ENCODE data around the gene STAT5A. TPM values are rescaled to one million over a fixed set of nuclear protein-coding genes. Genes with fewer than 3 reads are reported as not detected.

Gene STAT5A
- total RNA-seq, 1 donor from 2014 or later = 0.77 TPM

DNA sequence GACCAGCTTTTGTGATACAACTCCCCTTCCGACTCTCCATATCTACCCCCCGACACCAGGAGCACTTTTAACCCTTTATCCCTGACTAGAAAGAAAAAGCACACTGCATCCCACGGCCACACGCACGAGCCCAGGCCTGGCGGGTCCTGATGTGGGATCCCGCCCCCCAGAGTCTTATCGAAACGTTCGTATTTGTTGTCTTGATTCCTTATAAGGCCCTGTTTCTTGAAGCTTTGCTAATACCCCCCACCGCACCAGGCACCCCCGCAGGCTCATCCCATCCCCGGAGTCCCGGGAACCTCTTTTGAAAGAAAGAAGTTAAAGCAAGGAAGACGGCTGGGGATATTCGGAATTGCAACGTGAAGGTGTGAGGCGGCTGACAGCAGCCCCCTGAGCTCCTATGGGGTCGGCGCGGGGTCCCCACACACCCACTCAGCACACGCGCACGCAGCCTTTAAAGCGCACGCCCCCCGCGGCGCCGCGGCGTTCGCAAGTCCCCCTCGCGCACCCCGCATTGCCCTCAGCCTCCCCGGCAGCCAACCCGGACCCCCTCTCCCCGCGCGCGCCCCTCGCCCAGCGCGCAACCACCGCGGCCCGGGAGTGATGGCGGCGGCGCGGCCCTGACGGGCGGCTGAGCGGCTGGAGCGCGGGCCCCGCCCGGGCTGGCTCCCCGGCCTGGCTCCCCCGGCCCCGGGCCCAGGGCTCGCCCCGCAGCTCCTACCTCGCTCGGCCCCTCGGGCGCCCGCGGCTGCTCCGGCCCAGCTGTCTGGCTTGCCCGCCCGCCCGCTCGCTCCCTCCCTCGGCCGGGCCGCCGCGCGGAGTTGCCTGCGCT lies 12.6 kb upstream of the STAT5A start:
- Histone ChIP-seq H3K4me2 (ENCODE audit: low read length) (peak overlapping the region; percentile 99), H3K27me3 (ENCODE audit: insufficient read depth, low read length) (no peaks in the 10 kb centered on the region), H3K36me3 (ENCODE audit: insufficient read depth, low read length) (no peaks in the 10 kb centered on the region), H3K27ac (ENCODE audit: low read depth, low read length) (peak overlapping the region; percentile 75), H3K9ac (ENCODE audit: low read length) (peak overlapping the region; percentile 85), H4K20me1 (ENCODE audit: insufficient read depth, low read length) (peaks cover 47% of the 10 kb centered on the region), H3K4me3 (ENCODE audit: insufficient read depth, low read depth, low read length) (peak overlapping the region; percentile 76), H2AFZ (ENCODE audit: low read depth, low read length) (peak overlapping the region; percentile 67), H3K9me3 (ENCODE audit: insufficient read depth, low read depth, low read length) (no peaks in the 10 kb centered on the region), H3K4me1 (ENCODE audit: insufficient read depth, low read length) (peaks cover 16% of the 10 kb centered on the region), H3K79me2 (ENCODE audit: insufficient read depth, low read length) (peaks cover 52% of the 10 kb centered on the region)
- FAIRE-seq = no peak
- TF ChIP-seq, protein P1, sequence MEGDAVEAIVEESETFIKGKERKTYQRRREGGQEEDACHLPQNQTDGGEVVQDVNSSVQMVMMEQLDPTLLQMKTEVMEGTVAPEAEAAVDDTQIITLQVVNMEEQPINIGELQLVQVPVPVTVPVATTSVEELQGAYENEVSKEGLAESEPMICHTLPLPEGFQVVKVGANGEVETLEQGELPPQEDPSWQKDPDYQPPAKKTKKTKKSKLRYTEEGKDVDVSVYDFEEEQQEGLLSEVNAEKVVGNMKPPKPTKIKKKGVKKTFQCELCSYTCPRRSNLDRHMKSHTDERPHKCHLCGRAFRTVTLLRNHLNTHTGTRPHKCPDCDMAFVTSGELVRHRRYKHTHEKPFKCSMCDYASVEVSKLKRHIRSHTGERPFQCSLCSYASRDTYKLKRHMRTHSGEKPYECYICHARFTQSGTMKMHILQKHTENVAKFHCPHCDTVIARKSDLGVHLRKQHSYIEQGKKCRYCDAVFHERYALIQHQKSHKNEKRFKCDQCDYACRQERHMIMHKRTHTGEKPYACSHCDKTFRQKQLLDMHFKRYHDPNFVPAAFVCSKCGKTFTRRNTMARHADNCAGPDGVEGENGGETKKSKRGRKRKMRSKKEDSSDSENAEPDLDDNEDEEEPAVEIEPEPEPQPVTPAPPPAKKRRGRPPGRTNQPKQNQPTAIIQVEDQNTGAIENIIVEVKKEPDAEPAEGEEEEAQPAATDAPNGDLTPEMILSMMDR (IDR thresholded peaks at IDR 0.05; ENCODE audit: insufficient read depth, low read depth, low read length) = no peak
- TF ChIP-seq EZH2 (IDR thresholded peaks at IDR 0.05; ENCODE audit: insufficient read depth, low read length) = no peak
- H3K27ac Mint-ChIP-seq (ENCODE audit: unreplicated experiment) = peak overlapping the region; percentile 88
- peaks cover 16% of the 10 kb centered on the region for H3K4me1 Mint-ChIP-seq (ENCODE audit: low read depth, unreplicated experiment)
- peak overlapping the region; percentile 94 for H3K4me3 Mint-ChIP-seq (ENCODE audit: unreplicated experiment)
- DNase-seq (ENCODE audit: low read depth) = peak; percentile 38
- H3K27me3 Mint-ChIP-seq (ENCODE audit: low read depth, unreplicated experiment) = peaks cover 7% of the 10 kb centered on the region
- no peaks in the 10 kb centered on the region for H3K36me3 Mint-ChIP-seq (ENCODE audit: low read depth, unreplicated experiment)
- H3K9me3 Mint-ChIP-seq (ENCODE audit: unreplicated experiment) = no peaks in the 10 kb centered on the region

- DNase-seq (ENCODE audit: low read depth) = peak; percentile 33
- TF ChIP-seq, protein P1 (IDR thresholded peaks at IDR 0.05; ENCODE audit: insufficient read depth, low read depth, low read length) = no peak
- no peak for TF ChIP-seq EZH2 (IDR thresholded peaks at IDR 0.05; ENCODE audit: insufficient read depth, low read length)
- Histone ChIP-seq H3K9me3 (ENCODE audit: insufficient read depth, low read depth, low read length) (no peaks in the 10 kb centered on the region), H3K4me1 (ENCODE audit: insufficient read depth, low read length) (peaks cover 16% of the 10 kb centered on the region), H3K27me3 (ENCODE audit: insufficient read depth, low read length) (no peaks in the 10 kb centered on the region), H2AFZ (ENCODE audit: low read depth, low read length) (peak within 1 kb of the TSS; percentile 86), H4K20me1 (ENCODE audit: insufficient read depth, low read length) (peaks cover 43% of the 10 kb centered on the region), H3K4me2 (ENCODE audit: low read length) (peak within 1 kb of the TSS; percentile 99), H3K27ac (ENCODE audit: low read depth, low read length) (peak within 1 kb of the TSS; percentile 75), H3K79me2 (ENCODE audit: insufficient read depth, low read length) (peaks cover 46% of the 10 kb centered on the region), H3K9ac (ENCODE audit: low read length) (peak within 1 kb of the TSS; percentile 85), H3K4me3 (ENCODE audit: insufficient read depth, low read depth, low read length) (peak within 1 kb of the TSS; percentile 76), H3K36me3 (ENCODE audit: insufficient read depth, low read length) (no peaks in the 10 kb centered on the region)
- Mint-ChIP-seq H3K9me3 (ENCODE audit: unreplicated experiment) (no peaks in the 10 kb centered on the region), H3K27ac (ENCODE audit: unreplicated experiment) (peak within 1 kb of the TSS; percentile 88), H3K36me3 (ENCODE audit: low read depth, unreplicated experiment) (no peaks in the 10 kb centered on the region), H3K27me3 (ENCODE audit: low read depth, unreplicated experiment) (peaks cover 9% of the 10 kb centered on the region), H3K4me3 (ENCODE audit: unreplicated experiment) (peak within 1 kb of the TSS; percentile 94), H3K4me1 (ENCODE audit: low read depth, unreplicated experiment) (peaks cover 16% of the 10 kb centered on the region)
- FAIRE-seq = no peak
These were observed 12.0 kb upstream of the STAT5A start, which contains the start of gene STAT5B for GRCh38 chr17:42276359-42276608. Gene STAT5B, minus strand, starts transcription at chr17:42276391. Its CDS starts 44,264 bp downstream, at chr17:42232127.

Measured in astrocyte (in vitro differentiated cells and primary cell).